Fibroblast of lung (primary cell): ENCODE measurements around the gene SLC28A1.

Source experiments
- CTCF ChIP-seq, 2 donors: IDR thresholded peaks in 1 of 2; conservative IDR thresholded peaks in 1 of 2; 1 replicate in 1 of 2; 2 replicates in 1 of 2; pipeline ENCODE4 v1.5.1; 2011 to 2012; ENCODE audit warnings: low read length in 2 of 2, control low read depth in 1 of 2, inconsistent platforms in 1 of 2, low read depth in 1 of 2, mild to moderate bottlenecking in 1 of 2
- EZH2 ChIP-seq: IDR thresholded peaks from 2 replicates; pipeline ENCODE4 v1.5.1; 2012; ENCODE audit warnings: low read length, control low read depth, mild to moderate bottlenecking; ENCODE audit errors: missing control alignments

DNA sequence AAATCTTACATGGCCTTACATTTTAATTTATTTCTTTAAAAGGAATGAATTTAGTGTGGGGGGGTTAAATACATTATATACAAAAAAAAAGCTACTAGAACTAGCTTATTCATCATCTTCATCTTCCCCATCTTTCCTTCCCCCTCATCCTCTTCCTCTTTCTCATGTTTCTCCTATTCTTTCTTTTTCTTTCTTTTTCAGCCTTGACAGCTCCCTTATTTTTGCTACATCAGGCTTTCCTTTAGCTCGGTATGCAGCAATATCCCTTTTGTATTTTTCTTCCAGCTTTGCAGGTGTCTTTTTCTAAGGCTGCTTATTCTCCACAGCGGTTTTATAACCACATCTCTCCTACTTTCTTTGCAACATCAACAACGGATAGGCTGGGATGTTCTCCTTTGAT is 55.9 kb downstream of the SLC28A1 start:
- no peak for TF ChIP-seq CTCF (conservative IDR thresholded peaks at IDR 0.05 in 1 of 2, IDR thresholded peaks at IDR 0.05 in 1 of 2; ENCODE audit: low read depth in 1 of 2, low read length in 2 of 2)
- no peak for TF ChIP-seq EZH2
